Measurements from ENCODE around the gene NDRG4. TPM values are rescaled to one million over a fixed set of nuclear protein-coding genes. Genes with fewer than 3 reads are reported as not detected.

The NDRG4 gene
- polyA plus RNA-seq, 1 of the 3 experiments (the other 2 are of a cell fraction) = 52.0 TPM

- peaks cover under 1% of the 10 kb centered on the region for H3F3A ChIP-seq (replicated peaks; ENCODE audit: insufficient read depth)
- H3K79me2 ChIP-seq (ENCODE audit: insufficient read depth) = peaks cover 8% of the 10 kb centered on the region; the same call in 1 of the 2 replicates
- no peaks in the 10 kb centered on the region for H3K9me2 ChIP-seq
- H3K9ac ChIP-seq = peak overlapping the region; percentile 63
- 54% methylated on average over 15 of the region's 42 CpGs for WGBS (ENCODE audit: low lambda C conversion rate)
- ChIA-PET CTCF (interaction anchor here (0.6 to 3.7 kb wide), 6 partner anchors 10 to 165 kb away, joined by 3 to 32 read pairs (median 4); no protein-coding TSS in a partner anchor), POLR2A (interaction anchor here (1.9 kb wide), 1 partner anchor 13 kb away, joined by 6 read pairs; no protein-coding TSS in a partner anchor)
- DNase-seq = peak; percentile 90
- no peaks in the 10 kb centered on the region for H3K27me3 ChIP-seq (ENCODE audit: insufficient read depth)
- H3K4me2 ChIP-seq = peak overlapping the region; percentile 98
- H4K20me1 ChIP-seq (ENCODE audit: insufficient read depth) = no peaks in the 10 kb centered on the region
- peak overlapping the region; percentile 67 to 76 for H3K4me3 ChIP-seq (ENCODE audit: low read depth in 2 of 2, low read length in 1 of 2)
- H3K9me3 ChIP-seq = no peaks in the 10 kb centered on the region
- no peak for TF ChIP-seq REST (IDR thresholded peaks at IDR 0.05; ENCODE audit: low read depth, low read length)
- no peak for TF ChIP-seq MEF2A (IDR thresholded peaks at IDR 0.05; ENCODE audit: borderline replicate concordance, low read depth)
- no peak for TF ChIP-seq ELF1 (IDR thresholded peaks at IDR 0.05)
- TF ChIP-seq, protein P1, sequence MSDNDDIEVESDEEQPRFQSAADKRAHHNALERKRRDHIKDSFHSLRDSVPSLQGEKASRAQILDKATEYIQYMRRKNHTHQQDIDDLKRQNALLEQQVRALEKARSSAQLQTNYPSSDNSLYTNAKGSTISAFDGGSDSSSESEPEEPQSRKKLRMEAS (IDR thresholded peaks at IDR 0.05; ENCODE audit: low read depth) = no peak
- peak; percentile 36; the same call in 1 of the 2 replicates for TF ChIP-seq MXI1 (IDR thresholded peaks at IDR 0.05; ENCODE audit: low read depth, low read length)
- H3K36me3 ChIP-seq (replicated peaks in 1 of 2; ENCODE audit: control insufficient read depth in 1 of 2, insufficient read depth in 2 of 2, low read length in 1 of 2) = peaks cover 0 to 12% of the 10 kb centered on the region in 2 experiments
- H2AFZ ChIP-seq (ENCODE audit: low read depth) = peak overlapping the region; percentile 70; the same call in 1 of the 2 replicates
- peaks cover 4 to 24% of the 10 kb centered on the region in 2 experiments; a peak in 2 of 4 replicates for H3K4me1 ChIP-seq (ENCODE audit: control insufficient read depth in 1 of 2, insufficient read depth in 2 of 2, low read depth in 1 of 2, low read length in 1 of 2)
- H3K27ac ChIP-seq (ENCODE audit: low read depth in 2 of 2, low read length in 1 of 2) = peak overlapping the region in 1 of 2 experiments; percentile 50; a peak in 1 of 4 replicates
Measured at GRCh38 chr16:58501242-58502131, 1.5 kb downstream of the NDRG4 start.

- H3K36me3 ChIP-seq (replicated peaks in 1 of 2; ENCODE audit: control insufficient read depth in 1 of 2, insufficient read depth in 2 of 2, low read length in 1 of 2) = peaks cover 0 to 15% of the 10 kb centered on the region in 2 experiments
- no peaks in the 10 kb centered on the region for H3K9me3 ChIP-seq
- peaks cover 4 to 23% of the 10 kb centered on the region in 2 experiments; a peak in 2 of 4 replicates for H3K4me1 ChIP-seq (ENCODE audit: control insufficient read depth in 1 of 2, insufficient read depth in 2 of 2, low read depth in 1 of 2, low read length in 1 of 2)
- WGBS (ENCODE audit: low lambda C conversion rate) = 83% methylated on average over 7 of the region's 8 CpGs
- no peak overlapping the region for H2AFZ ChIP-seq (ENCODE audit: low read depth)
- no peak overlapping the region for H3K4me2 ChIP-seq
- H3K27me3 ChIP-seq (ENCODE audit: insufficient read depth) = no peaks in the 10 kb centered on the region
- H3K9ac ChIP-seq = no peak overlapping the region
- no peaks in the 10 kb centered on the region for H4K20me1 ChIP-seq (ENCODE audit: insufficient read depth)
- H3K79me2 ChIP-seq (ENCODE audit: insufficient read depth) = peaks cover 8% of the 10 kb centered on the region; the same call in 1 of the 2 replicates
- POLR2A ChIA-PET = no interaction called here
- CTCF ChIA-PET = interaction anchor here (3.7 kb wide), 1 partner anchor 10 kb away, joined by 32 read pairs; no protein-coding TSS in a partner anchor
- no peak for DNase-seq
- no peaks in the 10 kb centered on the region for H3F3A ChIP-seq (replicated peaks; ENCODE audit: insufficient read depth)
- H3K4me3 ChIP-seq (ENCODE audit: low read depth in 2 of 2, low read length in 1 of 2) = no peak overlapping the region
- H3K9me2 ChIP-seq = no peaks in the 10 kb centered on the region
- H3K27ac ChIP-seq (ENCODE audit: low read depth in 2 of 2, low read length in 1 of 2) = no peak overlapping the region; a peak in 1 of 4 replicates
- TF ChIP-seq MEF2A (IDR thresholded peaks at IDR 0.05; ENCODE audit: borderline replicate concordance, low read depth) (no peak), ELF1 (IDR thresholded peaks at IDR 0.05) (no peak), REST (IDR thresholded peaks at IDR 0.05; ENCODE audit: low read depth, low read length) (no peak), RFX5 (IDR thresholded peaks at IDR 0.05; ENCODE audit: low read length) (no peak), SIN3A (IDR thresholded peaks at IDR 0.05; ENCODE audit: borderline replicate concordance, low read depth, low read length) (no peak), POLR2AphosphoS5 (IDR thresholded peaks at IDR 0.05; ENCODE audit: low read depth, low read length) (no peak), PBX3 (IDR thresholded peaks at IDR 0.05) (no peak), FOXJ3 (CRISPR knock-in tag; IDR thresholded peaks at IDR 0.05) (no peak), RCOR1 (IDR thresholded peaks at IDR 0.05; ENCODE audit: low read length) (no peak)
Measured at GRCh38 chr16:58502217-58502921, 2.4 kb downstream of the NDRG4 start.

Measured in SK-N-SH (cell line).